Prostate gland (tissue), 2 donors: ENCODE results near the gene FNDC10.

Source experiments
- POLR2A ChIP-seq: fragments of 450-650 bp; IDR thresholded peaks from one replicate; pipeline ENCODE4 v1.6.1; 2016; ENCODE audit warnings: antibody characterized with exemption, mild to moderate bottlenecking
- POLR2AphosphoS5 ChIP-seq: sonication (generic); formaldehyde crosslinking; IDR thresholded peaks from one replicate; pipeline ENCODE4 v1.6.1; 2017; ENCODE audit warnings: antibody characterized with exemption
- TF ChIP-seq, protein P1 (sequence below), 4 experiments: fragments of 200-600 bp in 2 of 4; fragments of 450-650 bp in 2 of 4; sonication (generic) in 2 of 4; IDR thresholded peaks; 1 replicate in 3 of 4; 2 replicates in 1 of 4; pipeline ENCODE4 v1.5.1; 2016 to 2019; ENCODE audit warnings: antibody characterized with exemption in 4 of 4, mild to moderate bottlenecking in 2 of 4, moderate library complexity in 2 of 4

DNA sequence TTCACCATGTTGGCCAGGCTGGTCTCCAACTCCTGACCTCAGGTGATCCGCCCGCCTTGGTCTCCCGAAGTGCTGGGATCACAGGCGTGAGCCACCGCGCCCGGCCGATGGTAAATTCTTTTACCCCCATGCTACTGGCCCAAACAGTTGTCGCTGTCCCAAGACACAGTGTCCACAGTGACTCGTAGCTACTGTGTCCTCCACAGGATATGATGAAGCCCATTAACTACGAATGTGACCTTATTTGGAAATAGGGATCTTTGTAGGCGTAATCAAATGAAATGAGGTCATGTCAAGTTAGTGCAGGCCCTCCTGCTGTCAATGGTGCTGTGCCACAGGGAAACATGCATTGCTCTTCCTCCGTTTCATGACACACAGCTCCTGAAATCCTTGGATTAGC, 8.5 kb downstream of the FNDC10 start:
- TF ChIP-seq, protein P1, sequence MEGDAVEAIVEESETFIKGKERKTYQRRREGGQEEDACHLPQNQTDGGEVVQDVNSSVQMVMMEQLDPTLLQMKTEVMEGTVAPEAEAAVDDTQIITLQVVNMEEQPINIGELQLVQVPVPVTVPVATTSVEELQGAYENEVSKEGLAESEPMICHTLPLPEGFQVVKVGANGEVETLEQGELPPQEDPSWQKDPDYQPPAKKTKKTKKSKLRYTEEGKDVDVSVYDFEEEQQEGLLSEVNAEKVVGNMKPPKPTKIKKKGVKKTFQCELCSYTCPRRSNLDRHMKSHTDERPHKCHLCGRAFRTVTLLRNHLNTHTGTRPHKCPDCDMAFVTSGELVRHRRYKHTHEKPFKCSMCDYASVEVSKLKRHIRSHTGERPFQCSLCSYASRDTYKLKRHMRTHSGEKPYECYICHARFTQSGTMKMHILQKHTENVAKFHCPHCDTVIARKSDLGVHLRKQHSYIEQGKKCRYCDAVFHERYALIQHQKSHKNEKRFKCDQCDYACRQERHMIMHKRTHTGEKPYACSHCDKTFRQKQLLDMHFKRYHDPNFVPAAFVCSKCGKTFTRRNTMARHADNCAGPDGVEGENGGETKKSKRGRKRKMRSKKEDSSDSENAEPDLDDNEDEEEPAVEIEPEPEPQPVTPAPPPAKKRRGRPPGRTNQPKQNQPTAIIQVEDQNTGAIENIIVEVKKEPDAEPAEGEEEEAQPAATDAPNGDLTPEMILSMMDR (IDR thresholded peaks at IDR 0.05): no peak
- TF ChIP-seq POLR2AphosphoS5 (no peak), POLR2A (no peak)
